Body of pancreas (tissue), 4 donors: ENCODE measurements around the gene PRR5L. TPM values are rescaled to one million over a fixed set of nuclear protein-coding genes. Genes with fewer than 3 reads are reported as not detected.

Experiments
- ATAC-seq: fragments of 150-250 bp; one replicate; pipeline ENCODE4 v1.9.1; 2016
- DNase-seq, 4 donors: peaks; one replicate each; pipeline ENCODE4 v3.0.0-alpha.2; 2019
- H3K27ac ChIP-seq, 4 donors: fragments of 200-600 bp; sonication (generic); 1 replicate in 3 of 4; 2 replicates in 1 of 4; pipeline versions ENCODE4 v1.5.1 to v1.6.1; 2016 to 2019; ENCODE audit warnings: mild to moderate bottlenecking in 1 of 4, mixed read lengths in 1 of 4, moderate library complexity in 1 of 4
- H3K27me3 ChIP-seq, 2 donors: fragments of 200-600 bp; sonication (generic); one replicate each; pipeline ENCODE4 v1.6.0; 2016; ENCODE audit warnings: mild to moderate bottlenecking in 1 of 2
- H3K36me3 ChIP-seq, 2 donors: fragments of 200-600 bp; sonication (generic); replicated peaks in 1 of 2; 2 replicates each; pipeline ENCODE4 v1.5.1; 2016; ENCODE audit warnings: low read depth in 2 of 2; ENCODE audit not compliant: insufficient read depth in 1 of 2
- H3K4me1 ChIP-seq: fragments of 200-600 bp; sonication (generic); one replicate; pipeline ENCODE4 v1.6.0; 2016
- H3K4me3 ChIP-seq, 2 donors: fragments of 200-600 bp; sonication (generic); 1 replicate in 1 of 2; 2 replicates in 1 of 2; pipeline ENCODE4 v1.5.1; 2016 to 2019
- H3K9me3 ChIP-seq, 3 donors: fragments of 200-600 bp; sonication (generic); 1 replicate in 2 of 3; 2 replicates in 1 of 3; pipeline ENCODE4 v1.5.1; 2016
- CTCF ChIP-seq, 7 experiments: fragments of 450-650 bp in 4 of 7; fragments of 200-600 bp in 3 of 7; sonication (generic) in 3 of 7; IDR thresholded peaks; one replicate each; pipeline ENCODE4 v1.5.1; 2016 to 2019; ENCODE audit warnings: antibody characterized with exemption in 7 of 7
- POLR2A ChIP-seq, 3 donors: fragments of 450-650 bp; IDR thresholded peaks; one replicate each; pipeline ENCODE4 v1.6.1; 2016; ENCODE audit warnings: antibody characterized with exemption in 3 of 3, mild to moderate bottlenecking in 2 of 3
- whole genome bisulfite sequencing, 2 donors: methylation state at CpG; one replicate each; pipeline ENCODE4 v1.1.5; 2017; 5-methylcytosine and 5-hydroxymethylcytosine counted together
- intact Hi-C: fragments of 100-400 bp; cut with DNase I; formaldehyde crosslinking; loops from one replicate; pipeline ENCODE4 v1.15.1; 2023
- total RNA-seq, 2 donors: library from RNA; depleted of rRNA; stranded (reverse); fragments of >200 nt; gene quantifications; one replicate each; pipeline ENCODE4 v1.1.0, GENCODE V29; 2016

The PRR5L gene
- total RNA-seq, 2 donors from 2014 or later: 2.6 to 3.0 TPM

GRCh38 chr11:36340897-36341296 is 44.8 kb downstream of the PRR5L start:
- Histone ChIP-seq H3K9me3 (no peaks in the 10 kb centered on the region), H3K36me3 (no peaks in the 10 kb centered on the region), H3K4me1 (peaks cover 13% of the 10 kb centered on the region), H3K4me3 (no peak overlapping the region), H3K27ac (no peak overlapping the region), H3K27me3 (no peaks in the 10 kb centered on the region)
- DNase-seq (no peak), ATAC-seq (no peak)
- no peak for TF ChIP-seq POLR2A (IDR thresholded peaks at IDR 0.05)
- no peak for TF ChIP-seq CTCF (IDR thresholded peaks at IDR 0.05)
- intact Hi-C loops: no loop called here
- WGBS, 2 donors: 32 to 42% methylated on average over 5 of the region's 5 CpGs

- Histone ChIP-seq H3K27me3 (no peaks in the 10 kb centered on the region), H3K9me3 (no peaks in the 10 kb centered on the region), H3K36me3 (no peaks in the 10 kb centered on the region), H3K4me3 (no peak overlapping the region), H3K4me1 (peaks cover 13% of the 10 kb centered on the region), H3K27ac (no peak overlapping the region)
- intact Hi-C loops: no loop called here
- DNase-seq (no peak), ATAC-seq (no peak)
- TF ChIP-seq CTCF (IDR thresholded peaks at IDR 0.05) (no peak), POLR2A (IDR thresholded peaks at IDR 0.05) (no peak)
- WGBS, 2 donors: 65 to 75% methylated on average over 8 of the region's 8 CpGs
Measured at GRCh38 chr11:36341915-36342314, 45.8 kb downstream of the PRR5L start.

GRCh38 chr11:36342327-36342726 is 46.2 kb downstream of the PRR5L start:
- Histone ChIP-seq H3K4me1 (peaks cover 13% of the 10 kb centered on the region), H3K9me3 (no peaks in the 10 kb centered on the region), H3K27me3 (no peaks in the 10 kb centered on the region), H3K27ac (no peak overlapping the region), H3K36me3 (no peaks in the 10 kb centered on the region), H3K4me3 (no peak overlapping the region)
- no peak for TF ChIP-seq CTCF (IDR thresholded peaks at IDR 0.05)
- TF ChIP-seq POLR2A (IDR thresholded peaks at IDR 0.05): no peak
- DNase-seq (no peak), ATAC-seq (peak; percentile 60)
- intact Hi-C loops: no loop called here
- 36 to 46% methylated on average over 5 of the region's 5 CpGs for WGBS, 2 donors

GRCh38 chr11:36343436-36343835 is 47.3 kb downstream of the PRR5L start:
- 93 to 94% methylated on average over 5 of the region's 5 CpGs for WGBS, 2 donors
- Histone ChIP-seq H3K9me3 (no peaks in the 10 kb centered on the region), H3K4me1 (peaks cover 13% of the 10 kb centered on the region), H3K4me3 (no peak overlapping the region), H3K27me3 (no peaks in the 10 kb centered on the region), H3K36me3 (no peaks in the 10 kb centered on the region), H3K27ac (no peak overlapping the region)
- no peak for TF ChIP-seq POLR2A (IDR thresholded peaks at IDR 0.05)
- no peak for TF ChIP-seq CTCF (IDR thresholded peaks at IDR 0.05)
- DNase-seq (no peak), ATAC-seq (no peak)
- intact Hi-C loops: no loop called here

GRCh38 chr11:36345084-36345511 is 49.0 kb downstream of the PRR5L start:
- ATAC-seq: no peak
- WGBS, 2 donors: 50 to 62% methylated on average over 11 of the region's 11 CpGs
- Histone ChIP-seq H3K9me3 (no peaks in the 10 kb centered on the region), H3K27me3 (no peaks in the 10 kb centered on the region), H3K36me3 (no peaks in the 10 kb centered on the region), H3K4me1 (peaks cover 13% of the 10 kb centered on the region), H3K27ac (no peak overlapping the region), H3K4me3 (no peak overlapping the region)
- TF ChIP-seq POLR2A (IDR thresholded peaks at IDR 0.05) (no peak), CTCF (IDR thresholded peaks at IDR 0.05) (no peak)
- no peak for DNase-seq
- intact Hi-C loops: no loop called here
